Progenitor cell of endocrine pancreas (in vitro differentiated cells): ENCODE results near the gene CCDC137. TPM values are rescaled to one million over a fixed set of nuclear protein-coding genes. Genes with fewer than 3 reads are reported as not detected.
"Not testable (repeated sequence)": the region's sequence is repeated elsewhere in the genome, so short reads cannot be mapped to it uniquely, and the experiment has no call there.

Source experiments
- DNase-seq: peaks from one replicate; pipeline ENCODE4 v3.0.0; 2021; ENCODE audit warnings: low spot score; ENCODE audit not compliant: unreplicated experiment
- H3K27ac Mint-ChIP-seq: 2 replicates; pipeline ENCODE4 v1.8.0; 2021; ENCODE audit warnings: mild to moderate bottlenecking, moderate library complexity, mixed read lengths
- H3K27me3 Mint-ChIP-seq: 2 replicates; pipeline ENCODE4 v1.8.0; 2021; ENCODE audit warnings: mixed read lengths
- H3K36me3 Mint-ChIP-seq: 2 replicates; pipeline ENCODE4 v1.8.0; 2022; ENCODE audit warnings: mixed read lengths; ENCODE audit not compliant: insufficient read depth
- H3K4me1 Mint-ChIP-seq: 2 replicates; pipeline ENCODE4 v1.8.0; 2021; ENCODE audit warnings: low read depth, mixed read lengths
- H3K4me3 Mint-ChIP-seq: 2 replicates; pipeline ENCODE4 v1.8.0; 2021; ENCODE audit warnings: low read depth, mild to moderate bottlenecking, moderate library complexity, mixed read lengths
- H3K9me3 Mint-ChIP-seq: 2 replicates; pipeline ENCODE4 v1.8.0; 2021; ENCODE audit warnings: low read depth, mixed read lengths
- CTCF ChIP-seq: fragments of 200-600 bp; sonication (generic); IDR thresholded peaks from one replicate; pipeline ENCODE4 v1.5.0; 2021; ENCODE audit warnings: antibody characterized with exemption, mild to moderate bottlenecking; ENCODE audit not compliant: unreplicated experiment
- long read RNA-seq: library from polyadenylated mRNA; unstranded; transcript quantifications from one replicate; pipeline ENCODE4 v2.0.0, GENCODE V29; 2020
- total RNA-seq: library from RNA; stranded (reverse); gene quantifications from 2 replicates; pipeline ENCODE4 v1.2.1, GENCODE V29; 2021

Gene CCDC137
- total RNA-seq, result 24.8 and 26.6 TPM in 2 replicates
- long read RNA-seq, partial matches to known transcripts, result 0 of 1 reads
- long read RNA-seq, other reads (novel, unspliced or antisense), result 0 of 1 reads

GRCh38 chr17:81666342-81667191 lies at the start of gene CCDC137, which contains the start of gene OXLD1:
Gene CCDC137, plus strand, starts transcription at chr17:81666737. Its CDS starts 30 bp downstream, at chr17:81666767.
Gene OXLD1, minus strand, starts transcription at chr17:81666605. Its CDS starts 28 bp downstream, at chr17:81666577.
- peak within 1 kb of the TSS; percentile 96 for H3K4me3 Mint-ChIP-seq
- DNase-seq, result peak; percentile 90
- TF ChIP-seq CTCF, result no peak
- no peaks in the 10 kb centered on the region for H3K9me3 Mint-ChIP-seq
- peak within 1 kb of the TSS; percentile 96 for H3K27ac Mint-ChIP-seq
- peaks cover 8% of the 10 kb centered on the region for H3K36me3 Mint-ChIP-seq
- H3K4me1 Mint-ChIP-seq, result peaks cover 18% of the 10 kb centered on the region
- H3K27me3 Mint-ChIP-seq, result no peaks in the 10 kb centered on the region

GRCh38 chr17:81616877-81617276 lies 49.7 kb upstream of the CCDC137 start:
- H3K9me3 Mint-ChIP-seq, result no peaks in the 10 kb centered on the region

GRCh38 chr17:81618307-81618706 lies 48.2 kb upstream of the CCDC137 start:
- H3K9me3 Mint-ChIP-seq, H3K4me3 Mint-ChIP-seq: not testable (repeated sequence)

More at GRCh38 chr17:81616877-81617276, 49.7 kb upstream of the CCDC137 start:
- peaks cover 44% of the 10 kb centered on the region for H3K36me3 Mint-ChIP-seq
- no peak for DNase-seq
- H3K27ac Mint-ChIP-seq, result no peak overlapping the region
- H3K4me3 Mint-ChIP-seq, result no peak overlapping the region
- H3K4me1 Mint-ChIP-seq, result no peaks in the 10 kb centered on the region
- no peaks in the 10 kb centered on the region for H3K27me3 Mint-ChIP-seq
- TF ChIP-seq CTCF, result no peak

GRCh38 chr17:81621494-81622130 lies 44.9 kb upstream of the CCDC137 start:
- Mint-ChIP-seq H3K9me3 (no peaks in the 10 kb centered on the region), H3K27ac (no peak overlapping the region), H3K4me1 (no peaks in the 10 kb centered on the region), H3K36me3 (peaks cover 54% of the 10 kb centered on the region), H3K4me3 (no peak overlapping the region), H3K27me3 (no peaks in the 10 kb centered on the region)
- TF ChIP-seq CTCF, result no peak
- no peak for DNase-seq

More at GRCh38 chr17:81618307-81618706, 48.2 kb upstream of the CCDC137 start:
- not testable (repeated sequence) for H3K27ac Mint-ChIP-seq, H3K4me1 Mint-ChIP-seq, DNase-seq, H3K27me3 Mint-ChIP-seq
- peaks cover 40% of the 10 kb centered on the region for H3K36me3 Mint-ChIP-seq

GRCh38 chr17:81630274-81630673 lies 36.3 kb upstream of the CCDC137 start:
- no peaks in the 10 kb centered on the region for H3K9me3 Mint-ChIP-seq
- H3K36me3 Mint-ChIP-seq, result peaks cover 16% of the 10 kb centered on the region
- no peak for TF ChIP-seq CTCF
- DNase-seq, result no peak
- H3K4me1 Mint-ChIP-seq, result no peaks in the 10 kb centered on the region
- H3K4me3 Mint-ChIP-seq, result no peak overlapping the region
- no peaks in the 10 kb centered on the region for H3K27me3 Mint-ChIP-seq
- H3K27ac Mint-ChIP-seq, result no peak overlapping the region
